GM12872 (cell line): Measurements from ENCODE around the gene FAM120B.

ENCODE experiments used
- CTCF ChIP-seq: IDR thresholded peaks from 3 replicates; pipeline ENCODE4 v1.5.1; 2011; ENCODE audit warnings: low read depth, mild to moderate bottlenecking, low read length, moderate library complexity; ENCODE audit not compliant: insufficient read depth

The FAM120B gene

GRCh38 chr6:170363255-170363654 is 56.7 kb downstream of the FAM120B start:
- TF ChIP-seq CTCF = no peak

GRCh38 chr6:170365121-170365520 is 58.6 kb downstream of the FAM120B start:
- TF ChIP-seq CTCF = no peak

- no peak for TF ChIP-seq CTCF
Observed at GRCh38 chr6:170365593-170365992, 59.0 kb downstream of the FAM120B start.

- no peak for TF ChIP-seq CTCF
Observed at GRCh38 chr6:170366248-170366960, 59.8 kb downstream of the FAM120B start.

- no peak for TF ChIP-seq CTCF
Observed at GRCh38 chr6:170367241-170367640, 60.7 kb downstream of the FAM120B start.

GRCh38 chr6:170368544-170368943 is 62.0 kb downstream of the FAM120B start:
- TF ChIP-seq CTCF = no peak

GRCh38 chr6:170369403-170369802 is 62.8 kb downstream of the FAM120B start:
- no peak for TF ChIP-seq CTCF
